ENCODE results near the gene HEBP2.

The HEBP2 gene

GRCh38 chr6:138397128-138398122 is 6.6 kb upstream of the HEBP2 start:
- Histone ChIP-seq H3K27me3 (ENCODE audit: control insufficient read depth in 2 of 2, insufficient read depth in 2 of 2, low read length in 2 of 2) (no peaks in the 10 kb centered on the region), H3K4me3 (ENCODE audit: low read length in 2 of 2) (no peak overlapping the region), H3K9ac (ENCODE audit: low read depth in 1 of 2, low read length in 2 of 2) (no peak overlapping the region), H3K4me1 (ENCODE audit: control insufficient read depth in 2 of 2, insufficient read depth in 2 of 2, low read length in 2 of 2) (no peaks in the 10 kb centered on the region), H3K27ac (ENCODE audit: low read depth in 2 of 2, low read length in 2 of 2) (no peak overlapping the region), H3K9me3 (ENCODE audit: control insufficient read depth in 2 of 2, low read length in 2 of 2) (no peaks in the 10 kb centered on the region), H3K36me3 (ENCODE audit: control insufficient read depth in 2 of 2, insufficient read depth in 2 of 2, low read length in 2 of 2) (no peaks in the 10 kb centered on the region)

- Histone ChIP-seq H3K27ac (ENCODE audit: low read depth in 2 of 2, low read length in 2 of 2) (no peak overlapping the region), H3K36me3 (ENCODE audit: control insufficient read depth in 2 of 2, insufficient read depth in 2 of 2, low read length in 2 of 2) (no peaks in the 10 kb centered on the region), H3K4me3 (ENCODE audit: low read length in 2 of 2) (no peak overlapping the region), H3K9me3 (ENCODE audit: control insufficient read depth in 2 of 2, low read length in 2 of 2) (no peaks in the 10 kb centered on the region), H3K4me1 (ENCODE audit: control insufficient read depth in 2 of 2, insufficient read depth in 2 of 2, low read length in 2 of 2) (peaks cover 4 to 8% of the 10 kb centered on the region in 2 donors), H3K9ac (ENCODE audit: low read depth in 1 of 2, low read length in 2 of 2) (no peak overlapping the region), H3K27me3 (ENCODE audit: control insufficient read depth in 2 of 2, insufficient read depth in 2 of 2, low read length in 2 of 2) (no peaks in the 10 kb centered on the region)
These were observed 3.7 kb upstream of the HEBP2 start for GRCh38 chr6:138400326-138400725.

- no peak overlapping the region for H3K27ac ChIP-seq (ENCODE audit: low read depth in 2 of 2, low read length in 2 of 2)
These were observed 1.8 kb upstream of the HEBP2 start for GRCh38 chr6:138401960-138402837.

DNA sequence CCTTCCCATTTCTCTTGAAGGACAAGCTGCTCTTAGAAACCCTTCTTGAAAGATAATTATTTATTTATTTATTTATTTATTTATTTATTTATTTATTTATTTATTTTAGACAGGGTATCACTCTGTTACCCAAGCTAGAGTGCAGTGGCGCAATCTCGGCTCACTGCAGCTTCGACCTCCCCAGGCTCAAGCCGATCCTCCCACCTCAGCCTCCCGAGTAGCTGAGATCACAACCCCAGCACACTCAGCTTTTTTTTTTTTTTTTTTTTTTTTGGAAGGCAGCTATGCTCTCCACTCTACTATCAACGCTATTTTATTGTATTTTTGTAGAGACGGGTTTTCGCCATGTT is 1.2 kb upstream of the HEBP2 start:
- Histone ChIP-seq H3K4me1 (ENCODE audit: control insufficient read depth in 2 of 2, insufficient read depth in 2 of 2, low read length in 2 of 2) (peaks cover 14 to 16% of the 10 kb centered on the region in 2 donors), H3K27me3 (ENCODE audit: control insufficient read depth in 2 of 2, insufficient read depth in 2 of 2, low read length in 2 of 2) (no peaks in the 10 kb centered on the region), H3K9me3 (ENCODE audit: control insufficient read depth in 2 of 2, low read length in 2 of 2) (no peaks in the 10 kb centered on the region), H3K27ac (ENCODE audit: low read depth in 2 of 2, low read length in 2 of 2) (peak overlapping the region in 1 of 2 donors; percentile 93), H3K4me3 (ENCODE audit: low read length in 2 of 2) (peak overlapping the region; percentile 83 to 86), H3K36me3 (ENCODE audit: control insufficient read depth in 2 of 2, insufficient read depth in 2 of 2, low read length in 2 of 2) (peaks cover 12 to 18% of the 10 kb centered on the region in 2 donors), H3K9ac (ENCODE audit: low read depth in 1 of 2, low read length in 2 of 2) (no peak overlapping the region)

More at GRCh38 chr6:138401960-138402837, 1.8 kb upstream of the HEBP2 start:
- Histone ChIP-seq H3K27me3 (ENCODE audit: control insufficient read depth in 2 of 2, insufficient read depth in 2 of 2, low read length in 2 of 2) (no peaks in the 10 kb centered on the region), H3K4me3 (ENCODE audit: low read length in 2 of 2) (no peak overlapping the region), H3K36me3 (ENCODE audit: control insufficient read depth in 2 of 2, insufficient read depth in 2 of 2, low read length in 2 of 2) (peaks cover 6 to 12% of the 10 kb centered on the region in 2 donors), H3K9me3 (ENCODE audit: control insufficient read depth in 2 of 2, low read length in 2 of 2) (no peaks in the 10 kb centered on the region), H3K4me1 (ENCODE audit: control insufficient read depth in 2 of 2, insufficient read depth in 2 of 2, low read length in 2 of 2) (peaks cover 14 to 16% of the 10 kb centered on the region in 2 donors), H3K9ac (ENCODE audit: low read depth in 1 of 2, low read length in 2 of 2) (no peak overlapping the region)

DNA sequence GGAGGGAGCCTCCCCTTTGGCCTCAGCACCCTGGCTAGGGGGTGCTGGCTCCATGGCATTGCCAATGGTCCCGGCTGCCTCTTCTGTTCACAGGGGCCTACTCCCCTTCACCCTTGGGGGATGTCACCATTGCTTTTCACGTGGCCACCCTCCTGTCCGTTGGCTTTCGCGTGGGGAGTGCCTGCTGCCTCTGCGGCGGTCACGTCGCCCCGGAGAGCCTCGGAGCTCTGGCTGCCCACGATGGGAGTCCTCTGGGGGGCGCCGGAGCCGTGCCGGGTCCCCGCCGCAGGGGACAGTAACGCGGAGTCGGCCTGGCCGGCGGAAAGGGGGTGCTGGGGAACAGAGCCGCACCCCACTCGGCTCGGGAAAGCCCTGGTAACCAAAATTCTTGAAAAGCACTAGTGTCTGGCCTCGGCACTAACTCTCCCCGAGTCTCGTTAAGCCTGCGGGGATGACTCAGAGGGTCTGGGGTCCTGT is 661 bp upstream of the HEBP2 start:
- Histone ChIP-seq H3K9me3 (ENCODE audit: control insufficient read depth in 2 of 2, low read length in 2 of 2) (no peaks in the 10 kb centered on the region), H3K27me3 (ENCODE audit: control insufficient read depth in 2 of 2, insufficient read depth in 2 of 2, low read length in 2 of 2) (no peaks in the 10 kb centered on the region), H3K36me3 (ENCODE audit: control insufficient read depth in 2 of 2, insufficient read depth in 2 of 2, low read length in 2 of 2) (peaks cover 16 to 23% of the 10 kb centered on the region in 2 donors), H3K4me1 (ENCODE audit: control insufficient read depth in 2 of 2, insufficient read depth in 2 of 2, low read length in 2 of 2) (peaks cover 14 to 16% of the 10 kb centered on the region in 2 donors), H3K27ac (ENCODE audit: low read depth in 2 of 2, low read length in 2 of 2) (peak overlapping the region; percentile 90 to 93), H3K4me3 (ENCODE audit: low read length in 2 of 2) (peak overlapping the region; percentile 83 to 86), H3K9ac (ENCODE audit: low read depth in 1 of 2, low read length in 2 of 2) (peak overlapping the region; percentile 96 to 97)

GRCh38 chr6:138404666-138405337 is 779 bp downstream of the HEBP2 start:
- Histone ChIP-seq H3K4me3 (ENCODE audit: low read length in 2 of 2) (peak overlapping the region; percentile 83 to 86), H3K36me3 (ENCODE audit: control insufficient read depth in 2 of 2, insufficient read depth in 2 of 2, low read length in 2 of 2) (peaks cover 30 to 37% of the 10 kb centered on the region in 2 donors), H3K4me1 (ENCODE audit: control insufficient read depth in 2 of 2, insufficient read depth in 2 of 2, low read length in 2 of 2) (peaks cover 14 to 16% of the 10 kb centered on the region in 2 donors), H3K9me3 (ENCODE audit: control insufficient read depth in 2 of 2, low read length in 2 of 2) (no peaks in the 10 kb centered on the region), H3K27ac (ENCODE audit: low read depth in 2 of 2, low read length in 2 of 2) (peak overlapping the region; percentile 90 to 93), H3K27me3 (ENCODE audit: control insufficient read depth in 2 of 2, insufficient read depth in 2 of 2, low read length in 2 of 2) (no peaks in the 10 kb centered on the region), H3K9ac (ENCODE audit: low read depth in 1 of 2, low read length in 2 of 2) (peak overlapping the region; percentile 83 to 96)

GRCh38 chr6:138405816-138406413 is 1.9 kb downstream of the HEBP2 start:
- Histone ChIP-seq H3K27ac (ENCODE audit: low read depth in 2 of 2, low read length in 2 of 2) (peak overlapping the region; percentile 73 to 90), H3K27me3 (ENCODE audit: control insufficient read depth in 2 of 2, insufficient read depth in 2 of 2, low read length in 2 of 2) (no peaks in the 10 kb centered on the region), H3K9ac (ENCODE audit: low read depth in 1 of 2, low read length in 2 of 2) (peak overlapping the region in 1 of 2 donors; percentile 96)

DNA sequence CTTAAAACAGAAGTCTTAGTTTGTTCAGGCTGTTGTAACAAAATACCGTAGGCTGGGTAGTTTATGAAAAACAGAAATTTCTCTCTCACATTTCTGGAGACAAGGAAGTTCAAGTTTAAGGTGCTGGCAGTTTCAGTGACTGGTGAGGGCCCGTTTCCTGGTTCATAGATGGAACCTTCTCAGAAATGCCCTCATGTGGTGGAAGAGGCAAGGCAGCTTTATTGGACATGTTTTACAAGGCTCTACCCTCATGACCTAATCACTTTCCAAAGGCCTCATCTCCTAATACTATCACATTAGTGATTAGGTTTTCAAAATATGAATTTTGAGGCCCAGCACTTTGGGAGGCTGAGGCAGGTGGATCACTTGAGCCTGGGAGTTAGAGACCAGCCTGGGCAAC is 2.4 kb downstream of the HEBP2 start:
- H3K27ac ChIP-seq (ENCODE audit: low read depth in 2 of 2, low read length in 2 of 2), result peak overlapping the region; percentile 73 to 90
- peak overlapping the region in 1 of 2 donors; percentile 96 for H3K9ac ChIP-seq (ENCODE audit: low read depth in 1 of 2, low read length in 2 of 2)
- no peaks in the 10 kb centered on the region for H3K9me3 ChIP-seq (ENCODE audit: control insufficient read depth in 2 of 2, low read length in 2 of 2)
- H3K36me3 ChIP-seq (ENCODE audit: control insufficient read depth in 2 of 2, insufficient read depth in 2 of 2, low read length in 2 of 2), result peaks cover 45 to 51% of the 10 kb centered on the region in 2 donors
- no peaks in the 10 kb centered on the region for H3K27me3 ChIP-seq (ENCODE audit: control insufficient read depth in 2 of 2, insufficient read depth in 2 of 2, low read length in 2 of 2)
- H3K4me3 ChIP-seq (ENCODE audit: low read length in 2 of 2), result peak overlapping the region in 1 of 2 donors; percentile 86
- peaks cover 14 to 16% of the 10 kb centered on the region in 2 donors for H3K4me1 ChIP-seq (ENCODE audit: control insufficient read depth in 2 of 2, insufficient read depth in 2 of 2, low read length in 2 of 2)

More at GRCh38 chr6:138405816-138406413, 1.9 kb downstream of the HEBP2 start:
- Histone ChIP-seq H3K4me3 (ENCODE audit: low read length in 2 of 2) (peak overlapping the region in 1 of 2 donors; percentile 86), H3K4me1 (ENCODE audit: control insufficient read depth in 2 of 2, insufficient read depth in 2 of 2, low read length in 2 of 2) (peaks cover 14 to 16% of the 10 kb centered on the region in 2 donors), H3K36me3 (ENCODE audit: control insufficient read depth in 2 of 2, insufficient read depth in 2 of 2, low read length in 2 of 2) (peaks cover 40 to 46% of the 10 kb centered on the region in 2 donors), H3K9me3 (ENCODE audit: control insufficient read depth in 2 of 2, low read length in 2 of 2) (no peaks in the 10 kb centered on the region)

- Histone ChIP-seq H3K4me3 (ENCODE audit: low read length in 2 of 2) (no peak overlapping the region), H3K36me3 (ENCODE audit: control insufficient read depth in 2 of 2, insufficient read depth in 2 of 2, low read length in 2 of 2) (peaks cover 68 to 75% of the 10 kb centered on the region in 2 donors), H3K4me1 (ENCODE audit: control insufficient read depth in 2 of 2, insufficient read depth in 2 of 2, low read length in 2 of 2) (peaks cover 9 to 10% of the 10 kb centered on the region in 2 donors), H3K27me3 (ENCODE audit: control insufficient read depth in 2 of 2, insufficient read depth in 2 of 2, low read length in 2 of 2) (no peaks in the 10 kb centered on the region), H3K27ac (ENCODE audit: low read depth in 2 of 2, low read length in 2 of 2) (no peak overlapping the region), H3K9ac (ENCODE audit: low read depth in 1 of 2, low read length in 2 of 2) (no peak overlapping the region), H3K9me3 (ENCODE audit: control insufficient read depth in 2 of 2, low read length in 2 of 2) (no peaks in the 10 kb centered on the region)
These were observed 6.2 kb downstream of the HEBP2 start for GRCh38 chr6:138410048-138410735.

Measured in mucosa of rectum (tissue), 2 donors.